Left ventricle myocardium inferior (tissue), 1 donor: ENCODE data around the gene PSD. TPM values are rescaled to one million over a fixed set of nuclear protein-coding genes. Genes with fewer than 3 reads are reported as not detected.

Source experiments
- DNase-seq: peaks from one replicate; pipeline ENCODE4 v3.0.0-alpha.2; 2020
- H3K27ac ChIP-seq: fragments of 200-600 bp; replicated peaks from 2 replicates; pipeline ENCODE4 v1.8.0; 2021
- H3K27me3 ChIP-seq: fragments of 200-600 bp; 2 replicates; pipeline ENCODE4 v1.8.0; 2021; ENCODE audit warnings: low read depth
- H3K36me3 ChIP-seq: fragments of 200-600 bp; 2 replicates; pipeline ENCODE4 v1.8.0; 2021
- H3K4me1 ChIP-seq: fragments of 200-600 bp; 2 replicates; pipeline ENCODE4 v1.8.0; 2021
- H3K4me3 ChIP-seq: fragments of 200-600 bp; 2 replicates; pipeline ENCODE4 v1.8.0; 2021; ENCODE audit warnings: mild to moderate bottlenecking, moderate library complexity
- H3K9me3 ChIP-seq: fragments of 200-600 bp; replicated peaks from 2 replicates; pipeline ENCODE4 v1.8.0; 2021
- CTCF ChIP-seq: fragments of 200-600 bp; IDR thresholded peaks from 2 replicates; pipeline ENCODE4 v1.8.0; 2021; ENCODE audit warnings: antibody characterized with exemption, mild to moderate bottlenecking, borderline replicate concordance
- intact Hi-C: fragments of 100-400 bp; cut with micrococcal nuclease; formaldehyde crosslinking; loops from one replicate; pipeline ENCODE4 v1.11.0; 2022
- total RNA-seq: library from RNA; stranded (reverse); fragmentation: NEBNext Ultra II Directional; extraction: Animal tissue kit (Norgen Biotek cat#: 25700); gene quantifications from one replicate; pipeline ENCODE4 v1.2.1, GENCODE V29; 2021
- donor health status: DM: no; HTN: yes; CAD: no; lungs with severe emphysema.

Gene PSD
- total RNA-seq, 1 donor from 2014 or later, result 0.93 TPM

GRCh38 chr10:102462512-102463054, 44.0 kb upstream of the PSD start:
- Histone ChIP-seq H3K4me3 (peak overlapping the region; percentile 43), H3K36me3 (no peaks in the 10 kb centered on the region), H3K27me3 (no peaks in the 10 kb centered on the region), H3K4me1 (peaks cover 32% of the 10 kb centered on the region), H3K27ac (no peak overlapping the region), H3K9me3 (no peaks in the 10 kb centered on the region)
- intact Hi-C loops, result no loop called here
- no peak for TF ChIP-seq CTCF
- no peak for DNase-seq

- no peak overlapping the region for H3K27ac ChIP-seq
- peaks cover 31% of the 10 kb centered on the region for H3K4me1 ChIP-seq
- TF ChIP-seq CTCF, result no peak
- no peaks in the 10 kb centered on the region for H3K27me3 ChIP-seq
- H3K9me3 ChIP-seq, result no peaks in the 10 kb centered on the region
- intact Hi-C loops, result no loop called here
- H3K36me3 ChIP-seq, result no peaks in the 10 kb centered on the region
- H3K4me3 ChIP-seq, result peak overlapping the region; percentile 73
- peak; percentile 92 for DNase-seq
Observed at GRCh38 chr10:102461187-102462054, 42.8 kb upstream of the PSD start.

GRCh38 chr10:102460836-102461186, 42.2 kb upstream of the PSD start:
- Histone ChIP-seq H3K4me1 (peaks cover 31% of the 10 kb centered on the region), H3K27ac (no peak overlapping the region), H3K36me3 (no peaks in the 10 kb centered on the region), H3K9me3 (no peaks in the 10 kb centered on the region), H3K4me3 (peak overlapping the region; percentile 73), H3K27me3 (no peaks in the 10 kb centered on the region)
- intact Hi-C loops, result no loop called here
- TF ChIP-seq CTCF, result no peak
- no peak for DNase-seq

- Histone ChIP-seq H3K27ac (no peak overlapping the region), H3K4me1 (peaks cover 30% of the 10 kb centered on the region), H3K4me3 (no peak overlapping the region), H3K9me3 (no peaks in the 10 kb centered on the region), H3K36me3 (no peaks in the 10 kb centered on the region), H3K27me3 (no peaks in the 10 kb centered on the region)
- DNase-seq, result no peak
- no peak for TF ChIP-seq CTCF
- intact Hi-C loops, result no loop called here
Observed at GRCh38 chr10:102458656-102459055, 40.1 kb upstream of the PSD start.

- no peaks in the 10 kb centered on the region for H3K9me3 ChIP-seq
- H3K36me3 ChIP-seq, result no peaks in the 10 kb centered on the region
- H3K4me1 ChIP-seq, result peaks cover 23% of the 10 kb centered on the region
- H3K27ac ChIP-seq, result no peak overlapping the region
- no peak overlapping the region for H3K4me3 ChIP-seq
- DNase-seq, result no peak
- intact Hi-C loops, result no loop called here
- no peaks in the 10 kb centered on the region for H3K27me3 ChIP-seq
- TF ChIP-seq CTCF, result no peak
Observed at GRCh38 chr10:102457591-102458150, 39.1 kb upstream of the PSD start.
